ENCODE results near the gene PUM1. TPM values are rescaled to one million over a fixed set of nuclear protein-coding genes. Genes with fewer than 3 reads are reported as not detected.

The PUM1 gene
- total and polyA plus RNA-seq, 2 of the 8 experiments (the other 6 are each of a cell fraction or from before 2014, with no cell fraction given) = 122 to 177 TPM

GRCh38 chr1:31084782-31085569 lies 19.5 kb upstream of the PUM1 start:
- Histone ChIP-seq H3K4me1 (replicated peaks in 1 of 4; ENCODE audit: control insufficient read depth in 3 of 4, insufficient read depth in 4 of 4, low read length in 3 of 4) (no peaks in the 10 kb centered on the region), H4K8ac (ENCODE audit: extremely low read depth, insufficient read depth, low read length) (no peak overlapping the region), H3K23ac (ENCODE audit: insufficient read length) (no peak overlapping the region), H2AFZ (ENCODE audit: low read length) (no peak overlapping the region), H3K79me1 (ENCODE audit: low read depth, low read length) (no peaks in the 10 kb centered on the region), H3K23me2 (ENCODE audit: low read depth, low read length) (no peaks in the 10 kb centered on the region), H3K27me3 (replicated peaks in 1 of 4; ENCODE audit: control insufficient read depth in 3 of 4, extremely low read depth in 1 of 4, insufficient read depth in 3 of 4, low read length in 3 of 4) (no peaks in the 10 kb centered on the region), H3K36me3 (ENCODE audit: control insufficient read depth in 2 of 4, insufficient read depth in 4 of 4, low read length in 3 of 4) (no peaks in the 10 kb centered on the region), H3K4me3 (ENCODE audit: extremely low read depth in 1 of 4, insufficient read depth in 2 of 4, low read depth in 3 of 4, low read length in 4 of 4) (no peak overlapping the region), H3K14ac (ENCODE audit: insufficient read length) (no peak overlapping the region), H3K4ac (replicated peaks; ENCODE audit: insufficient read length, low read depth, low read length) (no peak overlapping the region), H2BK5ac (ENCODE audit: low read depth, low read length) (no peak overlapping the region), H2BK20ac (ENCODE audit: low read length) (no peak overlapping the region), H4K91ac (replicated peaks; ENCODE audit: insufficient read length, low read length) (no peak overlapping the region), H4K5ac (ENCODE audit: insufficient read length, low read depth, low read length) (no peak overlapping the region), H3K27ac (ENCODE audit: low read depth, low read length) (no peak overlapping the region), H2BK12ac (ENCODE audit: low read depth, low read length) (no peak overlapping the region), H2AK5ac (ENCODE audit: low read depth, low read length) (no peak overlapping the region), H3K18ac (ENCODE audit: extremely low read depth, low read length) (no peak overlapping the region), H2BK120ac (replicated peaks; ENCODE audit: low read depth, low read length) (no peak overlapping the region), H3K56ac (replicated peaks; ENCODE audit: insufficient read length, low read depth, low read length) (no peak overlapping the region), H3K79me2 (ENCODE audit: control insufficient read depth in 1 of 2, insufficient read depth in 2 of 2, low read length in 2 of 2) (no peaks in the 10 kb centered on the region), H3K9me3 (ENCODE audit: insufficient read depth in 2 of 2, low read depth in 1 of 2, low read length in 1 of 2) (no peaks in the 10 kb centered on the region), H3K4me2 (ENCODE audit: insufficient read depth in 1 of 2, low read depth in 2 of 2, low read length in 2 of 2) (no peak overlapping the region), H2BK15ac (ENCODE audit: low read length) (no peak overlapping the region), H4K20me1 (replicated peaks in 1 of 2; ENCODE audit: control insufficient read depth in 1 of 2, insufficient read depth in 2 of 2, low read length in 2 of 2) (no peaks in the 10 kb centered on the region), H3K9ac (replicated peaks in 1 of 4; ENCODE audit: extremely low read depth in 1 of 4, low read depth in 3 of 4, low read length in 3 of 4) (no peak overlapping the region)
- ChIA-PET POLR2A (ENCODE audit: partially characterized antibody) (interaction anchor here (1.1 kb wide), 1 partner anchor 19 kb away, joined by 3 read pairs; the partner anchor contains the start of gene PUM1), CTCF (ENCODE audit: partially characterized antibody) (no interaction called here)
- DNase-seq (ENCODE audit: low read depth in 1 of 2, low spot score in 2 of 2) (no peak), FAIRE-seq (no peak)
- WGBS, 2 experiments (ENCODE audit: extremely low coverage in 1 of 2, insufficient coverage in 1 of 2, insufficient read length in 1 of 2, insufficient replicate concordance in 2 of 2, low coverage in 1 of 2, low lambda C conversion rate in 2 of 2, missing lambda C conversion rate in 1 of 2) = 87% methylated on average over 16 of the region's 16 CpGs; no CpG with 5 or more reads in 1 of the 2 experiments
- TF ChIP-seq SP2 (IDR thresholded peaks at IDR 0.05; ENCODE audit: low read length) (no peak), MAX (IDR thresholded peaks at IDR 0.05) (no peak), CEBPB (IDR thresholded peaks at IDR 0.05; ENCODE audit: low read depth, low read length) (no peak), RXRA (IDR thresholded peaks at IDR 0.05; ENCODE audit: insufficient read depth, low read depth, low read length) (no peak), HDAC6 (IDR thresholded peaks at IDR 0.05; ENCODE audit: low read depth, low read length) (no peak)

All from H1 (cell line).